B cell (primary cell): ENCODE results near the gene ARHGAP23. TPM values are rescaled to one million over a fixed set of nuclear protein-coding genes. Genes with fewer than 3 reads are reported as not detected.

Source experiments
- ATAC-seq: fragments of 200-7000 bp; cut with Tn5 transposase; one replicate; pipeline ENCODE4 v1.10.0; 2021; ENCODE audit warnings: low read depth, mild to moderate bottlenecking, moderate number of reproducible peaks, moderate library complexity
- CTCF ChIA-PET: fragments of 350-600 bp; sonication (Branson Sonifier 250); formaldehyde crosslinking; loops from one replicate; lab custom pipeline; 2021; ENCODE audit warnings: antibody characterized with exemption, inconsistent platforms; lab: Charles Lee
- POLR2A ChIA-PET: fragments of 350-600 bp; sonication (Branson Sonifier 250); formaldehyde crosslinking; loops from one replicate; lab custom pipeline; 2021; ENCODE audit warnings: antibody characterized with exemption; lab: Charles Lee
- DNase-seq: peaks from one replicate; pipeline ENCODE4 v3.0.0; 2013
- H2AFZ ChIP-seq: 2 replicates; pipeline ENCODE4 v1.6.1; 2012; ENCODE audit warnings: mild to moderate bottlenecking, low read depth, low read length; ENCODE audit not compliant: insufficient read depth, poor library complexity, severe bottlenecking
- H3K27ac ChIP-seq, 2 donors: 1 replicate in 1 of 2; 2 replicates in 1 of 2; pipeline ENCODE4 v1.5.1; 2012 to 2013; ENCODE audit warnings: low read length in 2 of 2, mild to moderate bottlenecking in 2 of 2, moderate library complexity in 1 of 2
- H3K27me3 ChIP-seq, 4 experiments: fragments of 200-600 bp in 1 of 4; sonication (generic) in 1 of 4; replicated peaks in 1 of 4; 1 replicate in 2 of 4; 2 replicates in 2 of 4; pipeline versions ENCODE4 v1.6.1 to v1.7.0; 2013 to 2016; ENCODE audit warnings: low read length in 3 of 4, mild to moderate bottlenecking in 2 of 4, mixed read lengths in 1 of 4, moderate library complexity in 1 of 4; ENCODE audit not compliant: insufficient read depth in 4 of 4, control insufficient read depth in 3 of 4; ENCODE audit errors: control extremely low read depth in 1 of 4
- H3K36me3 ChIP-seq, 2 experiments: replicated peaks in 1 of 2; 1 replicate in 1 of 2; 2 replicates in 1 of 2; pipeline versions ENCODE4 v1.6.1 to v1.7.1; 2013; ENCODE audit warnings: low read length in 1 of 2; ENCODE audit not compliant: insufficient read depth in 2 of 2, control insufficient read depth in 1 of 2; ENCODE audit errors: control extremely low read depth in 1 of 2, extremely low read depth in 1 of 2
- H3K4me1 ChIP-seq, 2 donors: fragments of 200-600 bp in 1 of 2; sonication (generic) in 1 of 2; 1 replicate in 1 of 2; 2 replicates in 1 of 2; pipeline versions ENCODE4 v1.5.1 to v1.6.1; 2013 to 2017; ENCODE audit warnings: low read length in 2 of 2; ENCODE audit not compliant: control insufficient read depth in 2 of 2, insufficient read depth in 2 of 2
- H3K4me2 ChIP-seq: replicated peaks from 2 replicates; pipeline ENCODE3; 2012; ENCODE audit warnings: mild to moderate bottlenecking, low read depth, low read length; ENCODE audit not compliant: poor library complexity, severe bottlenecking
- H3K4me3 ChIP-seq, 5 experiments: fragments of 200-600 bp in 1 of 5; sonication (generic) in 1 of 5; 1 replicate in 3 of 5; 2 replicates in 2 of 5; pipeline versions ENCODE4 v1.5.1 to v1.7.0; 2011 to 2016; ENCODE audit warnings: low read length in 4 of 5, mild to moderate bottlenecking in 4 of 5, low read depth in 2 of 5, control low read depth in 1 of 5, moderate library complexity in 1 of 5; ENCODE audit not compliant: insufficient read depth in 1 of 5; ENCODE audit errors: control extremely low read depth in 1 of 5, extremely low read depth in 1 of 5
- H3K79me2 ChIP-seq: fragments of 200-600 bp; sonication (generic); one replicate; pipeline ENCODE4 v1.6.0; 2016; ENCODE audit warnings: low read length; ENCODE audit not compliant: control insufficient read depth, insufficient read depth
- H3K9ac ChIP-seq: fragments of 200-600 bp; sonication (generic); 2 replicates; pipeline ENCODE4 v1.6.1; 2017; ENCODE audit warnings: mild to moderate bottlenecking, low read length, moderate library complexity
- H3K9me3 ChIP-seq, 3 donors: one replicate each; pipeline versions ENCODE4 v1.6.1 to v1.7.1; 2013; ENCODE audit warnings: low read length in 2 of 3; ENCODE audit not compliant: control insufficient read depth in 2 of 3, insufficient read depth in 1 of 3; ENCODE audit errors: control extremely low read depth in 1 of 3
- H4K20me1 ChIP-seq: 2 replicates; pipeline ENCODE4 v1.6.0; 2012; ENCODE audit warnings: mild to moderate bottlenecking, low read length; ENCODE audit not compliant: insufficient read depth, control insufficient read depth, poor library complexity, severe bottlenecking
- H3K27ac Mint-ChIP-seq: one replicate; pipeline ENCODE4 v1.8.0; 2021; ENCODE audit warnings: mixed read lengths
- H3K27me3 Mint-ChIP-seq: one replicate; pipeline ENCODE4 v1.8.0; 2021; ENCODE audit warnings: mixed read lengths
- H3K4me1 Mint-ChIP-seq: one replicate; pipeline ENCODE4 v1.8.0; 2021; ENCODE audit warnings: mixed read lengths
- H3K4me3 Mint-ChIP-seq: one replicate; pipeline ENCODE4 v1.8.0; 2021; ENCODE audit warnings: mixed read lengths
- H3K9me3 Mint-ChIP-seq: one replicate; pipeline ENCODE4 v1.8.0; 2022; ENCODE audit warnings: mixed read lengths; ENCODE audit not compliant: insufficient read depth
- CTCF ChIP-seq: fragments of 200-600 bp; IDR thresholded peaks from one replicate; pipeline ENCODE4 v1.8.0; 2022; ENCODE audit warnings: antibody characterized with exemption, mild to moderate bottlenecking
- EZH2 ChIP-seq: IDR thresholded peaks from 2 replicates; pipeline ENCODE4 v1.6.1; 2012; ENCODE audit warnings: borderline replicate concordance, low read depth, mild to moderate bottlenecking, moderate library complexity, low read length; ENCODE audit not compliant: insufficient read depth, poor library complexity, severe bottlenecking
- WGBS: methylation state at CpG from one replicate; pipeline ENCODE4 v1.1.5; 2013; ENCODE audit warnings: missing lambda C conversion rate; ENCODE audit not compliant: insufficient coverage; 5-methylcytosine and 5-hydroxymethylcytosine counted together
- intact Hi-C: fragments of 100-400 bp; cut with micrococcal nuclease; formaldehyde crosslinking; loops from one replicate; pipeline ENCODE4 v1.10.0; 2022
- polyA plus RNA-seq: library from polyadenylated mRNA; depleted of rRNA; stranded (reverse); fragments of >200 nt; gene quantifications from 2 replicates; pipeline ENCODE4 v1.2.3, GENCODE V29; 2012
- total RNA-seq, 2 donors: library from RNA; stranded (reverse); fragments of 120-200 nt in 1 of 2; gene quantifications; 1 replicate in 1 of 2; 2 replicates in 1 of 2; pipeline versions ENCODE4 v1.2.3 to v1.2.4, GENCODE V29; 2013 to 2022

Gene ARHGAP23
- total and polyA plus RNA-seq, 2 donors (not counting 1 experiment from before 2014, with no cell fraction given) = 0.07 to 0.12 TPM

- H3K36me3 ChIP-seq = no peaks in the 10 kb centered on the region
- H3K9me3 ChIP-seq = no peaks in the 10 kb centered on the region
- Mint-ChIP-seq H3K27ac (no peak overlapping the region), H3K4me1 (no peaks in the 10 kb centered on the region), H3K4me3 (no peak overlapping the region), H3K9me3 (no peaks in the 10 kb centered on the region), H3K27me3 (peaks cover 26% of the 10 kb centered on the region)
- WGBS = 69% methylated on average over 6 of the region's 8 CpGs
- H3K4me2 ChIP-seq = no peak overlapping the region
- DNase-seq (no peak), ATAC-seq (no peak)
- no peaks in the 10 kb centered on the region for H3K79me2 ChIP-seq
- intact Hi-C loops = no loop called here
- POLR2A ChIA-PET = no interaction called here
- no peaks in the 10 kb centered on the region for H3K4me1 ChIP-seq
- peaks cover 0 to 8% (median 1%) of the 10 kb centered on the region in 4 experiments for H3K27me3 ChIP-seq
- CTCF ChIA-PET = interaction anchor here (1.6 kb wide), 1 partner anchor 17 kb away, joined by 3 read pairs; no protein-coding TSS in a partner anchor
- H4K20me1 ChIP-seq = no peaks in the 10 kb centered on the region
- TF ChIP-seq EZH2 (no peak), CTCF (no peak)
- no peak overlapping the region for H2AFZ ChIP-seq
- no peak overlapping the region for H3K9ac ChIP-seq
- no peak overlapping the region for H3K27ac ChIP-seq
- no peak overlapping the region for H3K4me3 ChIP-seq
These were observed 114.0 kb downstream of the ARHGAP23 start for GRCh38 chr17:38542286-38542685.

GRCh38 chr17:38543403-38544174, 115.3 kb downstream of the ARHGAP23 start:
- Histone ChIP-seq H3K4me2 (no peak overlapping the region), H3K27ac (no peak overlapping the region), H3K79me2 (no peaks in the 10 kb centered on the region), H2AFZ (no peak overlapping the region), H3K4me3 (no peak overlapping the region), H3K36me3 (no peaks in the 10 kb centered on the region), H3K27me3 (peaks cover 0 to 8% (median 1%) of the 10 kb centered on the region in 4 experiments), H3K4me1 (no peaks in the 10 kb centered on the region), H3K9ac (no peak overlapping the region), H4K20me1 (no peaks in the 10 kb centered on the region), H3K9me3 (no peaks in the 10 kb centered on the region)
- WGBS = 92% methylated on average over 18 of the region's 20 CpGs
- ChIA-PET CTCF (no interaction called here), POLR2A (no interaction called here)
- Mint-ChIP-seq H3K9me3 (no peaks in the 10 kb centered on the region), H3K27ac (no peak overlapping the region), H3K4me1 (no peaks in the 10 kb centered on the region), H3K27me3 (peaks cover 26% of the 10 kb centered on the region), H3K4me3 (no peak overlapping the region)
- ATAC-seq (no peak), DNase-seq (no peak)
- intact Hi-C loops = no loop called here
- TF ChIP-seq CTCF = no peak
- TF ChIP-seq EZH2 = no peak
